GM19240 (cell line): ENCODE data around the gene PCDH9.
"Not testable (repeated sequence)": the region's sequence is repeated elsewhere in the genome, so short reads cannot be mapped to it uniquely, and the experiment has no call there.

ENCODE experiments used
- DNase-seq: peaks from one replicate; pipeline ENCODE4 v3.0.0; 2011; ENCODE audit warnings: low spot score; ENCODE audit not compliant: insufficient read length

The PCDH9 gene

DNA sequence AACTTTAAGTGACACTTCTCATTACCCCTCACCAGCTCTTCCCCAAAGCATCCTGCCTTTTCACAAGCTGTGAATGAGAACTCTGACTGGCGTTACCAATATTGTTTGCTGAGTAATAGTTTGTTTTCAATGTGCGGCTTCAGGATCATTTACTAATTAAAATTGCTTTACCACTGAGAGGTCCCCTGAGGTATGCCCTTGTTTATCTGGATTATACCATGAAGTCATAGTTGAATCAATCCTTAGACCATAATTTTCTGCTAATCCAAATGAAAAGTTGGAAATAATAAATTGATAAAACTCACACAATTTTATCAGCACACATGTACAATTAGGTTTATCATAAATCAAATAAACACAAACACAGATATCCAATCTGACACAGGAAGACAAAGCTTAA, 568.8 kb downstream of the PCDH9 start:
- no peak for DNase-seq

DNA sequence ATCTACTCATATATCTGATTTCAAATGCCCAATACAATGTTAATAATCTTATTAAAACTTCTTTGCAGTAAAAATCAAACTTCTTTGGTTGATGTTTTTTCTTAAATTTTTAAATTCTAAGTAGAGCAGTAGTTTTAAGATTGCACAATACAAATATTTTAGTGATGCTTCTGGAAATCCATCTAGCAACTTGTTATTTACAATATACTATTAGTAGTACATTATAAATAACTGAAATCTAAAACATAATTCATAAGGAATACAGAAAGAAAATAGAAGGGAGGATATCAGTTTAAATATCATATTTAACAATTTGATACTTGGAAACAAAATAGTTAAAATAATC, 569.7 kb downstream of the PCDH9 start:
- DNase-seq = no peak

DNA sequence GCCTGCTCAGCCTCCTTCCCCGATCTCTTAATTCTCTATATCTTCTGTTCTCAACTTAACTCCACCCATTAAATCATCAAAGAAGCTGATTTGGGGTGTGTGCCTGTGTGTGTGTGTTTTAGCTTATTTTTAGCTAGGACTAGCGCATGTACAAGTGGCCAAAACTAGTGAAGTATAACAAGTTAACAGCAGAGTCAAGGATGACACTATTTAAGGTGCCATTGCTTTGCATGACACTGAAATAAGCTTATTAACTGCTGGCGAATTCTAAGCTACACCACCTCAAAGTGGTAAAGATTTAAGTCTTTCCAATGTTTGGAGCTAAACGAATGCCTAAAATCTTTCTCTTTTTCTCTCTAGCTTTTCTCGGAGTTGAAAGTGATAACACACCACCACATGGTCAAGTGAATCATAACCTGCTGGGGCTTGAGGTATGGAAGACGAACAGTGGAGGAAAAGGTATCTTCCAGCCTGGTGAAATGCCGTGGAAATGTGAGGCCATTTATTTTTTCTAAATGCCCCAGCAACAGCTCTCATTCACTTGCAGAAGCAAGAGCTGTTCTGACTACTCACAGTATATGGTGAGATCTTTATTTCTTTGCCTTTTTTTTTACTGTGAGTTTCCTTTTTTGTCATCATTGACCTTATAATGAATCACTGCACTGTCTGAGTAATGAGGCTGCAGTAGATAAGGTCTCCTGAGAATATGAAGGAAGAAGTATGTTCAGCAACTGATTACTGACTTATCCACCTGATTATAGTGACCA, 570.3 kb downstream of the PCDH9 start:
- DNase-seq = no peak

DNA sequence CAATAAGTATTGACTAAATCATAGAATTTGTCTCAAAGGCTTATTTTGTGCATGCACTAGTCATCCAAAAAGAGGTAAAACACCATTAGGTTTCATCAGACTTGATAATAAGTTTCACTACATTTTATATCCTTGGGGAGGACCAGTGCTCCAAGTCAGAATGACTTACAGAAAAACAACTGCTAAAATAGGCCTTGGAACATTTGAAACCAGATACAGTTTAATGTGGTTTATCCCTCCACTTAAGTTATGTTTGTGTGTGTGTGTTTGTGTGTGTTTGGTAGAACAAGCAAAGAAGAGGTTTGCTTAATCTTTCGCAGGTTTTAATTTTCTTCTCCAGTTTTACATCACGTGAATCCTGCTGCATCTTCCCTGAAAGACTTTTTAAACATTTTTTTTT, 570.9 kb downstream of the PCDH9 start:
- no peak for DNase-seq

DNA sequence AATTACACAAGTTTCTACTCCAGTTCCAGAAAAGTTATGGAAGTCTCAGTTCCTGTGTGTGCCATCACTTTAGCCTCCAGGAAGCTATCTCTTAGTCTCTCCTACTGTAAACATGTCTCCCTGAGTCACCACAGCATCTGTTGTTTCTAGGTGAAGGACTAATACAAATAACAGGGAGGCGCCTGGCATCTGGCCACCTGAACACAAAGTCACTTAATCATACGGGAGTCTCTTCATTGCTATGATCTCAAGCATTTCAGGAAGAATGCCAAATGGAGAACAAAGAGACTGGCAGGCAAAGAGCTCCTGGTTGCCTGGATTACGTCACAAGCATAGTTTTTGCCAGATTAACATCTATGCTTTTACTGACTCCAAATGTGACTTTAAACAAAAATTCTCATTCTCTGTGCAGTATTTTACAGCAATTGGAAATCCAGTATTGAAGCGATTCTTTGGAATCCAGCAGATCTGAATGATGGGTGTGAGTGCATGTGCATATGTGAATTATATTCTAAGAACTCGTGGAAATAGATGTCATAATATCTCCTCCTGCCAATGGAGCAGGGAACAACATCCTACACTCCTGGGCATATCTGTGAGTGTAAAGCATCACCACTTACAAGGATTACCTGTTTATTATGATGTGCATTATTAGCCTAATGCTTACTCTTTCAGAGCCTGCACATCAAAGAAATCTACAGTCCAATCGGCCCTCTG, 572.8 kb downstream of the PCDH9 start:
- DNase-seq = no peak

DNA sequence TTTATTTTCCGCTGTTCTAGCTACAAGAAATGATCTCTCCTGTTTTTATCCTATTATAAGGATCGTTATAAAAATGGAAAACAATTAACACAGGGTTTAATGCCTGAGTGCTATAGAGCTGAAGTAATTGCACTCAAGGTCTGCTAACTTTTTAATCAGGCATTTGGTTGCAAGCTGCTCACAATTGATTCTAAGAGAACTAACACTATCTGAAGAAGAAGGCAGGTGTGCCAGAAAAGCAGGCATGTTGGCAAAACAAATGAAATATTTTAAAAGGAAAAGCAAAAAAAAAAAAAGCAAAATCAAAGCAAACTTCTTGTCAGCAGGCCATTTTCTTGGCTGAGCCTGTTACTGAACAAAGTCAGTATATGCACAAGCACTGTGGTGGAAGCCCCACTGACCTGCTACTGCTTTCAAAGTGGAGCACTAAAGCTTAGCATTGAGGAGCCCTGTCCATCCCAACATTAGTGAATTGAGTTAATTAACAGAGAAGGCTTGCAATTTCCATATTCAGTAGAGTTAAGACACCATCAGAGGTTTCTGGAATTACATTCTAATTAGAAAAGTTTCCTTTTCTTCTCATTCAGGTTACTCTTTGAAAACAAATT, 574.2 kb downstream of the PCDH9 start:
- no peak for DNase-seq

DNA sequence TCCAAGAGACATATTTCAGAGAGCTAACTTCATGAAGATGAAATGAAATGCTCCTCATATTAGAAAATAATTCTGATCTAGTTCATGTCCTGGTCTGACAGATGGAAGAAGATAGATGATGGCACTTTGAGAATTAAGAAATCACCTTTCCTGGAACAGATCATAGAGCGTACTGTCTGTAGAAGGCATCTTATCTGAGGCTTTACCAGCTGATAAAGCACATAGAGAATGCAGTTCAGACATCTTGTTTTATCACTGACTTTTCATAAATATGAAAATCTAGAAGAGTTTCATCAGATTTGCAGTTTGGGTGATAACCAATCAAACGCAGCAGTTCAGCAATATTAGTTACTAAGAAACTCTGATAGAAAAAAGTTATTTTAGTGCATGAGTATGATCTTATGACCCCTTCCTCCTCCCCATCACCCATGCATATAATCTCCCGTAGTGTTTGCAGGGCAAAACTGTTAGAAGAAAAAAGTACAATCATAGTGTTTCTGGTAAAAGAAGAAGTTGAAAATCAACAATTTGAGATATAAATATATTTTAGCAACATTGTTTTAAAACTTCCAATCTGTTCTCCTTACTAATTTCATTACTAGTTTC, 585.2 kb downstream of the PCDH9 start:
- no peak for DNase-seq

DNA sequence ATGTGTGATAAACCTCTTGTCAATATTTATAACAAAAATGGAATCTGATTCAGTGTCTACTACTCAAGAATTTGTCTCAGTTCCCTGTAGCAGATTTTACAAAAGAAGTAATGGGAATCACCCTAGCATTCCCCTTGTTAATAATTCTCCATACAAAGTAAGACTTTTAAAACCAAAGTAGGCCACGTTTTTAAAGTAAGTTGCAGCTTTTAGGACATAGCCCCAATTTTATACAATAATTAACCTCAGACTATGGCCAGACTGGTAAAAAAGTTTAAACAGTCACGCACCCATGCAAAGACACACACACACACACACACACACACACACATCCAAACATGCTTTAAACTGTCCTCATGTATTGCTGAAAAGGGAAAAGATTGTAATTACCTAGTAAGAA, 589.9 kb downstream of the PCDH9 start:
- no peak for DNase-seq

DNA sequence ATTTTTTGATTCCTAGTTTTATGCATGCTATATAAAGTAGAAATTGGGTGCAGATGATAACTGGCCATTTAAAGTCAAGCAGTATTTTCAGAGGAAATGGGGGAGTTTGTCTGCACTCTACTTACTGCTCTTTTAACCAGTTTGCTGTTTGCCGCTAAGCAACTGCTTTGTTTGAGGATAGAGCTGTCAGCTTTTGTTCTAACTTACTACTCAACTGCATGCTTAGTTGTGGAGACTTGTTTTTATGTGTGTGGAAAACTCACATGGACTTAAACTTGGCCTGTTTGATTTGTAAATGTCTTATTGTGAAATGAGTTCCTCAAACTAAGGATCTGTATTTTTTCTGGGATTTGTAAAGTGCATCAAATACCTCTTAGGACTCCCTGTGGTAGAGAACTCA, 591.1 kb downstream of the PCDH9 start:
- DNase-seq = no peak

DNA sequence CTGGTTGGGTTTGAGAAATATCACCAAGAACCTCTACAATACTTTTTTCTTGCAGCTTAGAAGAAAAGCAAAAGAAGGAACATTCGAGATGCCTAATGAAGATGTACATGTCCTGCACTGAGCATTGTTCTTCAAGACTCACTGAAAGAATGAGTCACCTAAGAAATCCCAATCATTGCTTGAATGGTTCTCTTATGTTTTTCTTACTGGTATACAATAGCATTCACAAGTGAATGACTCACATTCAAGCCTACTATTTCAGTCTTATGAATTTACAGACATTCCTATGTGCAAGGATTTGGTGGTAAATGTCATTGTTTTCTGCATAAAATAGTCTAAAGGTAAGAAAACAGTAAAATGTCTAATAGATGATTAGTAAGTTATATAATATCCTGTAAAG, 594.6 kb downstream of the PCDH9 start:
- no peak for DNase-seq

DNA sequence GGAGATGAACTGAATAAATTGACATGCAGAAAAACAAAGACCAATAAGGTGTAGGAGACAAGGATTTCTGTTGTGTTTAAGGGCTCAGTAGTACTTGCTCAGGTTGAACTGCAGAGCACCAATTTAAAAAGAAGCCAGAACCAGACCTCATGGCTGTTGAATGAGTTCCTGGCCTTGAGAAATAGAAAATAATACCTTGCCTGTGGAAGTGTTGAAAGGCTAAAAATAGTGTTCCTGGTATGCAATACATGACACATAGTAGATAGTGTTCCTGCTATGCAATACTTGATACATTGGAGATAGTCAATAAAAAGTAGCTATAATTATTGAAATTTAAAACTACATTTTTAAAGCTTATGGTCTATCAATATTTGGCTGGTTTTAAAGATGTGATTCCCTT, 595.8 kb downstream of the PCDH9 start:
- no peak for DNase-seq

DNA sequence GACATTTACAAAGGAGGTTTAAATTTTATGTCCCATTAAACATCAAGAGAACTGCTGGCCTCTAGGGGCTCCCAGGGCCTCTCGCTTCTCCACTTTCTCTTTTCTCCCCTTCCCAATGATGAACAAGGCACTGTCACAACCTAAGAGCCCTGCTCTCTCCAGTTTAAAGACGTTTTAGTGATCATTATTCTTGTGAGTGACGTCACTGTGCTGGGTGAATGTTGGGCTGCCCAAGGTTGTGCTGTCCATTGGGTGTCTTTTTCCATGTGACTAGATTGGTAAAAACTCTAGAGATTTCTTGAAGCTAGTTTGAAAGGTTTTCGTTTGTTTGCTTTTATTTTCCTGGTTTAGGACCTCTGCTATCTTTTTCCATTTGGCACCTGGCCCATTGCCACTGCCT, 602.6 kb downstream of the PCDH9 start:
- DNase-seq = no peak

DNA sequence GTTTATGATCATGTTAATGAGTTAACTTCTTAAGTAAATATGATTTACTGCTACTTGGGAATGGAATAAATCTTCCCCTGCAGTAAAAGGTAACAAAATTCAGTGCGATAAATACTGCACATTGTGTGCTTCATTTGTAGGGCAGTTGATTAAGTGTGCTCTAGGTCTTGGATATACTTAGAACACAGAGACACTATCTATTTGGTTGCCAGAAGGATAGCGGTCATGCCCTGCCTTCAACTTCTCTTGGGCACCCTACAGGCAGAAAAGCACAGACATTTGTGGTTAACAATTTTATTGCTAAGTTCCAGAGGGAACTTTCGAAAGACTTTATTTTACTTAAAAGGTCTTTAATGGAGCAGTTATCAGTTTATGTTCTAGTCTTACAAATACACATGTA, 605.8 kb downstream of the PCDH9 start:
- no peak for DNase-seq

DNA sequence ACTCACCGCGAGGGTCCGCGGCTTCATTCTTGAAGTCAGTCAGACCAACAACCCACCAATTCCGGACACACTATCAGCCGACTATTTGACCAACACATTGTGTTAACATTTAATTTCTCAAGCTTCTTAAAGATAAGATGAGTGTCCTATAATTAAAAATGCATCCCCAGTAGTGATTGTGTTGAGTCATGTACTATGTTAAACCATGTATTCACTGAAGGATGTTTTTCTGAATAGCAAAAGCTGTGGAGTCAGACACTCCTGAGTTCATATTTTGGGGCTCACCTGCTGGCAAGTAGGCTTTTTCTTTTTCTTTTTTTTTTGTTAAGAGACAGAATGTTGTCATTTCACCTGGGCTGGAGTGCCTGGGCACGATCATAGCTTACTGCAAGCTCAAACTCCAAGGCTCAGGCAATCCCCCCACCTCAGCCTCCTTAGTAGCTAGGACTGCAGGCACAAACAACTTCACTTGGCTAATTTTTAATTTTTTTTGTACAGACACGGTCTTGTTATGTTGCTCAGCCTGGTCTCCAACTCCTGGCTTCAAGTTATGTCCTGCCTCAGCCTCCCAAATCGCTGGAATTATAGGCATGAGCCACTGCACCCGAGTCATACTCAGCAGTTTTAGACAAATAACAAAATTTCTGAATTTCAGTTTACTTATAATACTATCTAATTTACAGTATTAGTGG, 606.9 kb downstream of the PCDH9 start:
- no peak for DNase-seq

DNA sequence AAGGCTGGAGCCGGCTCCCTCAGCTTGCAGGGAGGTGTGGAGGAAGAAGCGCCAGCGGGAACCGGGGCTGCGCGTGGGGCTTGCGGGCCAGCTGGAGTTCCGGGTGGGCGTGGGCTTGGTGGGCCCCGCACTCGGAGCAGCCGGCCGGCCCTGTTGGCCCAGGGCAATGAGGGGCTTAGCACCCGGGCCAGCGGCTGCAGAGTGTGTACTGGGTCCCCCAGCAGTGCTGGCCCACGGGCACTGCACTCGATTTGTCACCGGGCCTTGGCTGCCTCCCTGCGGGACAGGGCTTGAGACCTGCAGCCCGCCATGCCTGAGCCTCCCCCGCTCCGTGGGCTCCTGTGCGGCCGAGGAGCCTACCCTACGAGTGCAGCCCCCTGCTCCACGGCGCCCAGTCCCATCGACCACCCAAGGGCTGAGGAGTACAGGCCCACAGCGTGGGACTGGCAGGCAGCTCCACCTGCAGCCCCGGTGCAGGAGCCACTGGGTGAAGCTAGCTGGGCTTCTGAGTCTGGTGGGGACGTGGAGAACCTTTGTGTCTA, 608.2 kb downstream of the PCDH9 start:
- DNase-seq = not testable (repeated sequence)

DNA sequence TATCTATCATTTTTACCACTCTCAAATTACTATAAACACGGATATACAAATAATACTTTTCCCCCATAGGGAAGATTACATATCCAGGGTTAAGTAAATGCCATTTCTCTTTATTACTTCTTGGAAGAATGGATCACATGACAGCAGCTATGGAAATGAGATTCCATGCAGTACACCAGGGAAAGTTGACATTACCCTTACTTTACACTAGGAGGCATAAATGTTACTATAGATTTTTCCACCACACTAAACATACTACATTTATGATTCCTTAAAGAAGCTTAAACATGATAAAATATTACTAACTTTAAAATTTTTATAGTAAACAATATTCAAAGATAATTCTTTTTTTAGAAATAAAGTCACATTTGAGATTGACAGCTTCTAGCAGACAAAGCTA, 611.4 kb downstream of the PCDH9 start:
- DNase-seq = no peak

DNA sequence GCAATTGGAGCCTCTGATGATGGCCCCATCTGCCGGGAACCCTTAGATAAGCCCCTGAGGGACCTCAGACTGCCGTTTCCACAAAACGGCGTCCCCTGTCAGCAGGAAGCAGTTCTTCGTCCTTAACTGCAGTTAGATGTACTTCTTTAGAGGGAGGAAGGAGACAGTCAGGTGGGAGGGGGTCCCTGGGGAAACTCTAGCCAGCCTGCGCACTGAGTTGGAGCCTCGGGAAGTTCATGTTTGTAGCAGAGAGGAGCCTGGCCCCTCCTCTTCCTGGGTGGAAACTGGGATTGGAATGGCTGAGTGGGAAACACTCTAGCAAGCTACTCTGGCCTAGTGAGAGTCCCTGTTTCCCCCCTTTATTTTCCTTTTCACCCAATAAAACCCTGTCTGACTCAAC, 612.4 kb downstream of the PCDH9 start:
- no peak for DNase-seq

DNA sequence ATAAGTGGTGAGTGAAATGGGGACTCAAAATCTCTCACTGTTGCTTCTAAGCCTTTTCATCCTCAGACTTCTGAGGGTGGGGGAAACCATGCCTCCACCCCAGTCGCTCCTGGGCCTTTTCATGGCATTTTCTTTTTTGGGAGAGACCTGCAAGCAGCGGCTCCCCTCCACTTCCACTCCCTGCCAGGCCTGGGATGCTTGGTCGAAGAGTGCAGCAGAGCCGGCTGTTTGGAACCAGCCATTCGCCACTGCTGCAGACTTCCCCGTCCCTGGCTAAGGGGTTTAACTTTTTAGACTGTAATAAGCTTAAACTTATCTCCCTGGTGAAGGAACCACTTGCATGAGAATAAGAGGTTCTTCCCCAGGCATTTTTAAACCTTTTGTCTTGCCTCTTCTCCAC, 617.2 kb downstream of the PCDH9 start:
- DNase-seq = no peak

DNA sequence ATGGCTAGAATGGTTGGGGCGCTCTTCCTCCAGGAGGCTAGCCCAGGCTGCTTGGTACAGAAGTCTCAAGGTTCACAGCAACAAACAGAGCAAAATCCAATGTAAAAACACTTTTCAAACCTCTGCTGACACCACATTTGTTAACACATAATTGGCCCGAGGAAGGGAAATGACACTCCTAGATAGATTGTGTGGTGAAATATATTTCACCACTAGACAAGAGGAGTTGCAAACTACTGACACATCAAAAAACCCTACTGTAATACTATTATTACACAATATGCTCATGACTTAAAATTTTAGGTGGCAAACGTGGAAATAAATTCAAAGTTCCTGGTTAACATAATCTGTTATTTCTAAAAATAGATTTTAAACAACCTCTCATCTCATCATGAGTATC, 643.6 kb downstream of the PCDH9 start:
- DNase-seq = no peak

DNA sequence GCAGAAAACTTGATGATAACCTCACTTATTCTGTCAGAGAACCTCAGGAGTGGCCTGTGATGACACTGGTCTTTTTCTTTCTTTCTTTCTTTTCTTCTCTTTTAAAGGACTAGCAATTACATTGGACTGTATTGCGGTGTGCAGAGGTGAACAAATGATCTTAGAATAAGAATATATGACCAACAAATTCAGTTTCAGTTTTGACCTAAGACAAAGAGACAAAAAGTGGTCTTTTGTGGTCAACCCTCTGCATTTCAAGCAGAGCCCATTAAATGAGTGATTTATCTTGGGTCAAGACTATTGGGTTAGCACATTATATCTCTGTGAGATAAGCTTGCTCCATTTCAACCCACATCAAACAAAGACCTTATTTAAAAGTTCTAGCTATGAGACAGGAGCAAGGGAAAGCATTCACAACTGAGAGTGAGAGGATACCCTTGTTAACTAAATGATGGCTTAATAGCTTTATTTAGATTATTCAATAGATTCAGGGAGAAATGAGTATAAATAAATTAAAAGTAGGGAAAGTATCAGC, 644.4 kb downstream of the PCDH9 start:
- DNase-seq = no peak

DNA sequence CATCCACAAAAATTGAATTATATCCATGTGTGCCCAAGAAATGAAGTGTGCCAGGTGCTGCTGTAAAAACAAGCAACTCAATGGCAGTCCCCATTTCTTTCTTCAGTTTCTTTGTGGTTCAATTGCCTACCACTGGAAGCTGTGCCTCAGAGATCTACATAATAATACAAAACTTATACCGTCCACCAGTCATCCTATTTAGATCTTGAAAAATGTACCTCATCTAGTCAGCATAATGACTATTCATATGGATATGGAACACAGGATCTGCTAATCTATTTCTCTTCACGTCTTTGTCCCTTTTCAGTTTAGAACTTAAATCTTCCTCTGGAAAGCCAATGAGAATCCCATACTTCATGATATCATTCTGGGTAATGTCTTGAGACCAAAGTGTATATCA, 648.5 kb downstream of the PCDH9 start:
- no peak for DNase-seq
